Tibial nerve (tissue), 4 donors: ENCODE measurements around the gene RPL38. TPM values are rescaled to one million over a fixed set of nuclear protein-coding genes. Genes with fewer than 3 reads are reported as not detected.
A peak's percentile ranks its signal among the peaks of the same experiment; 100 is the strongest.

Source experiments
- DNase-seq, 2 donors: peaks; one replicate each; pipeline ENCODE4 v3.0.0-alpha.2; 2019; ENCODE audit warnings: low spot score in 2 of 2
- H3K27ac ChIP-seq, 4 donors: fragments of 200-600 bp; sonication (generic) in 3 of 4; one replicate each; pipeline ENCODE4 v1.5.1; 2017 to 2019; ENCODE audit warnings: mild to moderate bottlenecking in 1 of 4
- H3K27me3 ChIP-seq, 2 donors: fragments of 200-600 bp; sonication (generic) in 1 of 2; one replicate each; pipeline versions ENCODE4 v1.5.1 to v1.6.0; 2017 to 2019
- H3K36me3 ChIP-seq, 3 donors: fragments of 200-600 bp; sonication (generic); one replicate each; pipeline ENCODE4 v1.5.1; 2018 to 2019
- H3K4me1 ChIP-seq, 4 donors: fragments of 200-600 bp; sonication (generic) in 3 of 4; one replicate each; pipeline ENCODE4 v1.5.1; 2017 to 2019
- H3K4me3 ChIP-seq, 4 donors: fragments of 200-600 bp; sonication (generic) in 3 of 4; one replicate each; pipeline ENCODE4 v1.5.1; 2017 to 2019; ENCODE audit warnings: mild to moderate bottlenecking in 1 of 4, moderate library complexity in 1 of 4
- H3K9me3 ChIP-seq, 4 donors: fragments of 200-600 bp; sonication (generic) in 3 of 4; one replicate each; pipeline ENCODE4 v1.5.1; 2017 to 2019
- CTCF ChIP-seq, 5 experiments: fragments of 200-600 bp in 3 of 5; fragments of 450-650 bp in 2 of 5; sonication (generic) in 3 of 5; IDR thresholded peaks; one replicate each; pipeline ENCODE4 v1.5.1; 2016 to 2019; ENCODE audit warnings: antibody characterized with exemption in 5 of 5, mild to moderate bottlenecking in 3 of 5, moderate library complexity in 2 of 5
- EP300 ChIP-seq, 2 donors: sonication (generic); formaldehyde crosslinking; IDR thresholded peaks; one replicate each; pipeline ENCODE4 v1.6.1; 2017; ENCODE audit warnings: antibody characterized with exemption in 2 of 2, mild to moderate bottlenecking in 1 of 2
- POLR2A ChIP-seq, 2 donors: fragments of 450-650 bp; IDR thresholded peaks; one replicate each; pipeline ENCODE4 v1.6.1; 2017; ENCODE audit warnings: antibody characterized with exemption in 2 of 2, mild to moderate bottlenecking in 2 of 2, moderate library complexity in 2 of 2
- WGBS, 2 donors: methylation state at CpG; one replicate each; pipeline ENCODE4 v1.1.5; 2018; 5-methylcytosine and 5-hydroxymethylcytosine counted together
- total RNA-seq, 4 donors: library from RNA; depleted of rRNA; stranded (reverse); fragments of >200 nt; gene quantifications; one replicate each; pipeline ENCODE4 v1.1.0, GENCODE V29; 2016

Gene RPL38
- total RNA-seq, 4 donors from 2014 or later: 284 to 366 (median 363) TPM

- H3K9me3 ChIP-seq: no peaks in the 10 kb centered on the region
- peak; percentile 30 to 72 for DNase-seq
- WGBS, 2 donors: 40 to 46% methylated on average over 10 of the region's 10 CpGs
Observed at GRCh38 chr17:74176546-74177001, 26.9 kb upstream of the RPL38 start.

GRCh38 chr17:74177018-74177450 lies 26.4 kb upstream of the RPL38 start:
- no peak for DNase-seq
- no peaks in the 10 kb centered on the region for H3K36me3 ChIP-seq
- H3K27me3 ChIP-seq: peaks cover 0 to 42% of the 10 kb centered on the region in 2 donors
- no peak overlapping the region for H3K4me3 ChIP-seq
- TF ChIP-seq CTCF (IDR thresholded peaks at IDR 0.05) (peak in 1 of 5 experiments; percentile 1), POLR2A (IDR thresholded peaks at IDR 0.05) (no peak), EP300 (IDR thresholded peaks at IDR 0.05) (no peak)
- WGBS, 2 donors: 8 to 57% methylated on average over 1 of the region's 1 CpG
- no peaks in the 10 kb centered on the region for H3K9me3 ChIP-seq
- H3K27ac ChIP-seq: no peak overlapping the region
- H3K4me1 ChIP-seq: no peaks in the 10 kb centered on the region

More at GRCh38 chr17:74176546-74177001, 26.9 kb upstream of the RPL38 start:
- H3K27ac ChIP-seq: no peak overlapping the region
- H3K36me3 ChIP-seq: no peaks in the 10 kb centered on the region
- no peak for TF ChIP-seq POLR2A (IDR thresholded peaks at IDR 0.05)
- TF ChIP-seq CTCF (IDR thresholded peaks at IDR 0.05): peak; percentile 72 to 79 (median 74)
- H3K27me3 ChIP-seq: peaks cover 0 to 38% of the 10 kb centered on the region in 2 donors
- no peaks in the 10 kb centered on the region for H3K4me1 ChIP-seq
- H3K4me3 ChIP-seq: no peak overlapping the region

GRCh38 chr17:74179576-74179975 lies 23.9 kb upstream of the RPL38 start:
- Histone ChIP-seq H3K9me3 (no peaks in the 10 kb centered on the region), H3K27me3 (peaks cover 0 to 56% of the 10 kb centered on the region in 2 donors), H3K36me3 (no peaks in the 10 kb centered on the region), H3K27ac (no peak overlapping the region), H3K4me3 (no peak overlapping the region), H3K4me1 (no peaks in the 10 kb centered on the region)
- no peak for TF ChIP-seq POLR2A (IDR thresholded peaks at IDR 0.05)
- no peak for TF ChIP-seq CTCF (IDR thresholded peaks at IDR 0.05)
- no peak for TF ChIP-seq EP300 (IDR thresholded peaks at IDR 0.05)
- 74 to 76% methylated on average over 4 of the region's 4 CpGs for WGBS, 2 donors
- no peak for DNase-seq

GRCh38 chr17:74180336-74180735 lies 23.1 kb upstream of the RPL38 start:
- Histone ChIP-seq H3K36me3 (no peaks in the 10 kb centered on the region), H3K27me3 (peaks cover 0 to 49% of the 10 kb centered on the region in 2 donors), H3K4me1 (no peaks in the 10 kb centered on the region), H3K27ac (no peak overlapping the region), H3K9me3 (no peaks in the 10 kb centered on the region), H3K4me3 (no peak overlapping the region)
- no peak for DNase-seq
- 34 to 49% methylated on average over 8 of the region's 8 CpGs for WGBS, 2 donors
- no peak for TF ChIP-seq POLR2A (IDR thresholded peaks at IDR 0.05)
- TF ChIP-seq CTCF (IDR thresholded peaks at IDR 0.05): no peak
- TF ChIP-seq EP300 (IDR thresholded peaks at IDR 0.05): no peak

- H3K36me3 ChIP-seq: no peaks in the 10 kb centered on the region
- H3K27ac ChIP-seq: no peak overlapping the region
- H3K9me3 ChIP-seq: no peaks in the 10 kb centered on the region
- H3K27me3 ChIP-seq: peaks cover 0 to 47% of the 10 kb centered on the region in 2 donors
- no peaks in the 10 kb centered on the region for H3K4me1 ChIP-seq
- no peak for DNase-seq
- H3K4me3 ChIP-seq: no peak overlapping the region
- WGBS, 2 donors: 78 to 89% methylated on average over 4 of the region's 4 CpGs
- no peak for TF ChIP-seq EP300 (IDR thresholded peaks at IDR 0.05)
- no peak for TF ChIP-seq CTCF (IDR thresholded peaks at IDR 0.05)
- no peak for TF ChIP-seq POLR2A (IDR thresholded peaks at IDR 0.05)
Observed at GRCh38 chr17:74181341-74181740, 22.1 kb upstream of the RPL38 start.
